Measurements from ENCODE around the gene ADCY10.

GRCh38 chr1:167777269-167777650 is 136.7 kb downstream of the ADCY10 start:
- TF ChIP-seq CTCF (IDR thresholded peaks at IDR 0.05), result no peak
- TF ChIP-seq POLR2A (IDR thresholded peaks at IDR 0.05), result no peak

Measured in Peyer's patch (tissue), 4 donors.